ENCODE results near the gene FAM13A. TPM values are rescaled to one million over a fixed set of nuclear protein-coding genes. Genes with fewer than 3 reads are reported as not detected.
"Not testable (repeated sequence)": the region's sequence is repeated elsewhere in the genome, so short reads cannot be mapped to it uniquely, and the experiment has no call there.

The FAM13A gene
- total and polyA plus RNA-seq, 11 donors = 3.7 to 30.4 (median 11.5) TPM

DNA sequence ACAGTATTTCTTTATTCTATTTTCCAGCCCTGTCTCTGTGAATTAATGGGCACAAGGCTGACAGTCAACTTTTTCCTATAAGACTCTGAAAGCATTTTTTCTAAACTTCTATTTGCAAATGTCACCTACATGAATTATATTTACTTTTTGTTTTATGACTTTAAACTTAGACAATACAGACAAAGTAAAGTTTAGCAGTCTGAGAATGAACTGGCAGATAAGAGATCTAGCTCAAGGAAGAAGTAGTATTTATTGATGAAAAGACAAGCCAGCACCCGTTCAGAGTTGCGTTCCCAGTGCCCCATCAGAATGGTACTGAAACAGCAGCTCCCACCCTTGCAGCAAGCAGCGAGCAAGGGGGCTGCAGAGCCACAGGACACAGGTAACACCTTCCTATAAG is 148.5 kb downstream of the FAM13A start:
- Histone ChIP-seq H3K9me3 (peaks cover 0 to 11% (median 0%) of the 10 kb centered on the region in 12 donors), H3K4me1 (no peaks in the 10 kb centered on the region), H3K4me3 (no peak overlapping the region), H3K36me3 (peaks cover 0 to 3% (median 0%) of the 10 kb centered on the region in 9 donors), H3K27me3 (no peaks in the 10 kb centered on the region), H3K27ac (no peak overlapping the region)
- no peak for DNase-seq
- 81 to 91% (median 88%) methylated on average over 3 of the region's 3 CpGs for WGBS, 4 donors
- no peak for TF ChIP-seq CTCF (IDR thresholded peaks at IDR 0.05)
- TF ChIP-seq POLR2A (IDR thresholded peaks at IDR 0.05) = no peak
- intact Hi-C loops (cut with DNase I) = no loop called here
- ATAC-seq = no peak

- Histone ChIP-seq H3K4me1 (no peaks in the 10 kb centered on the region), H3K27me3 (no peaks in the 10 kb centered on the region), H3K4me3 (no peak overlapping the region), H3K27ac (no peak overlapping the region), H3K9me3 (peaks cover 0 to 17% (median 0%) of the 10 kb centered on the region in 12 donors), H3K36me3 (peaks cover 0 to 3% (median 0%) of the 10 kb centered on the region in 9 donors)
- DNase-seq = no peak
- peak in 1 of 4 donors; percentile 36 for ATAC-seq
- no peak for TF ChIP-seq POLR2A (IDR thresholded peaks at IDR 0.05)
- no peak for TF ChIP-seq CTCF (IDR thresholded peaks at IDR 0.05)
- WGBS, 4 donors = 95 to 100% (median 97%) methylated on average over 1 of the region's 1 CpG
- intact Hi-C loops (cut with DNase I) = no loop called here
Measured at GRCh38 chr4:88908003-88908402, 149.0 kb downstream of the FAM13A start.

- ATAC-seq = no peak
- 88 to 96% (median 94%) methylated on average over 5 of the region's 5 CpGs for WGBS, 4 donors
- intact Hi-C loops (cut with DNase I) = no loop called here
Measured at GRCh38 chr4:88907478-88907877, 149.5 kb downstream of the FAM13A start.

GRCh38 chr4:88904240-88904639 is 152.7 kb downstream of the FAM13A start:
- H3K4me3 ChIP-seq, ATAC-seq: not testable (repeated sequence)
- peaks cover 0 to 44% (median 3%) of the 10 kb centered on the region in 12 donors for H3K9me3 ChIP-seq

More at GRCh38 chr4:88907478-88907877, 149.5 kb downstream of the FAM13A start:
- Histone ChIP-seq H3K9me3 (peaks cover 0 to 20% (median 0%) of the 10 kb centered on the region in 12 donors), H3K4me3 (no peak overlapping the region), H3K36me3 (peaks cover 0 to 3% (median 0%) of the 10 kb centered on the region in 9 donors), H3K4me1 (no peaks in the 10 kb centered on the region), H3K27ac (no peak overlapping the region), H3K27me3 (no peaks in the 10 kb centered on the region)
- DNase-seq = no peak
- TF ChIP-seq CTCF (IDR thresholded peaks at IDR 0.05) (no peak), POLR2A (IDR thresholded peaks at IDR 0.05) (no peak)

DNA sequence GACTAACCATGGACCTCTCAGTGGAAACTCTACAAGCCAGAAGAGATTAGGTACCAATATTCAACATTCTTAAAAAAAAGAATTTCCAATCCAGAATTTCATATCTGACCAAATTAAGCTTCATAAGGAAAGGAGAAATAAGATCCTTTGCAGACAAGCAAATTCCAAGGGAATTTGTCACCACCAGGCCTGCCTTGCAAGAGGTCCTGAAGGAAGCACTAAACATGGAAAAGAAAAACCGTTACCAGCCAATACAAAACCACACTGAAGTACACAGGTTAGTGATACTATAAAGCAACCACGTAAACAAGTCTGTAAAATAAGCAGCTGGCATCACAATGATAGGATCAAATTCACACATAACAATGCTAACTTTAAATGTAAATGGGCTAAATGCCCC is 156.6 kb downstream of the FAM13A start:
- Histone ChIP-seq H3K4me3 (no peak overlapping the region), H3K36me3 (peaks cover 0 to 3% (median 0%) of the 10 kb centered on the region in 9 donors), H3K4me1 (no peaks in the 10 kb centered on the region), H3K27ac (no peak overlapping the region), H3K9me3 (peaks cover 0 to 46% (median 3%) of the 10 kb centered on the region in 12 donors), H3K27me3 (no peaks in the 10 kb centered on the region)
- intact Hi-C loops (cut with DNase I) = no loop called here
- WGBS, 4 donors = 85 to 95% (median 95%) methylated on average over 2 of the region's 2 CpGs
- no peak for TF ChIP-seq POLR2A (IDR thresholded peaks at IDR 0.05)
- TF ChIP-seq CTCF (IDR thresholded peaks at IDR 0.05) = no peak
- ATAC-seq (no peak), DNase-seq (no peak)

More at GRCh38 chr4:88904240-88904639, 152.7 kb downstream of the FAM13A start:
- H3K36me3 ChIP-seq; H3K27me3 ChIP-seq; H3K27ac ChIP-seq; H3K4me1 ChIP-seq; DNase-seq; intact Hi-C loops (cut with DNase I): not testable (repeated sequence)
- 87 to 97% (median 93%) methylated on average over 3 of the region's 3 CpGs for WGBS, 4 donors

Data from heart left ventricle (tissue), 16 donors.